Measurements from ENCODE around the gene GAN.

Gene GAN

DNA sequence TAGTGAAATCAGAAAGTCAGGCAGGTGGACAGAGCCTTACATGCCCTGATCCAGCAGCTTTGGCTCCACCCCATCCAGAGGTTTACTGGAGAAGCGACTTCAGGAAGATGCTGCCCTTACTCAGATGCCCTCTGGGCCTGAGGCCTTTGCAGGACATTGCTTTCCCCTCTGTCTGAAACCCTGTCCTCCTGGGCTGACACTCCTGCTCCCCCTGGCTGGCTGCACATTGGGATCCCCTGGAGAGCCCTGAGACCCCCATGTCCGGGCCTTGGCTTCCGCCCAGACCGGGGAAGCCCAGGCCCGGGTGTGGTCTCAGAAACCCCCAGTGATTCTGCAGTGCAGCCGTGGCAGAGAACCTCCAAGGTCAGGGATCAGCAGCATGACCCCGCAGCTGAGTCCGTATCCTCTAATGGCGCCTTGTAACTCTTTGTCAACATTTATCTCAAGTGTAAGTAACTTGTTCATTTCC, 39.7 kb upstream of the GAN start:
- H3K4me3 ChIP-seq (ENCODE audit: low read depth, low read length): no peak overlapping the region
- TF ChIP-seq, protein P1, sequence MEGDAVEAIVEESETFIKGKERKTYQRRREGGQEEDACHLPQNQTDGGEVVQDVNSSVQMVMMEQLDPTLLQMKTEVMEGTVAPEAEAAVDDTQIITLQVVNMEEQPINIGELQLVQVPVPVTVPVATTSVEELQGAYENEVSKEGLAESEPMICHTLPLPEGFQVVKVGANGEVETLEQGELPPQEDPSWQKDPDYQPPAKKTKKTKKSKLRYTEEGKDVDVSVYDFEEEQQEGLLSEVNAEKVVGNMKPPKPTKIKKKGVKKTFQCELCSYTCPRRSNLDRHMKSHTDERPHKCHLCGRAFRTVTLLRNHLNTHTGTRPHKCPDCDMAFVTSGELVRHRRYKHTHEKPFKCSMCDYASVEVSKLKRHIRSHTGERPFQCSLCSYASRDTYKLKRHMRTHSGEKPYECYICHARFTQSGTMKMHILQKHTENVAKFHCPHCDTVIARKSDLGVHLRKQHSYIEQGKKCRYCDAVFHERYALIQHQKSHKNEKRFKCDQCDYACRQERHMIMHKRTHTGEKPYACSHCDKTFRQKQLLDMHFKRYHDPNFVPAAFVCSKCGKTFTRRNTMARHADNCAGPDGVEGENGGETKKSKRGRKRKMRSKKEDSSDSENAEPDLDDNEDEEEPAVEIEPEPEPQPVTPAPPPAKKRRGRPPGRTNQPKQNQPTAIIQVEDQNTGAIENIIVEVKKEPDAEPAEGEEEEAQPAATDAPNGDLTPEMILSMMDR (IDR thresholded peaks at IDR 0.05; ENCODE audit: borderline replicate concordance, insufficient read depth, low read depth, low read length): no peak

DNA sequence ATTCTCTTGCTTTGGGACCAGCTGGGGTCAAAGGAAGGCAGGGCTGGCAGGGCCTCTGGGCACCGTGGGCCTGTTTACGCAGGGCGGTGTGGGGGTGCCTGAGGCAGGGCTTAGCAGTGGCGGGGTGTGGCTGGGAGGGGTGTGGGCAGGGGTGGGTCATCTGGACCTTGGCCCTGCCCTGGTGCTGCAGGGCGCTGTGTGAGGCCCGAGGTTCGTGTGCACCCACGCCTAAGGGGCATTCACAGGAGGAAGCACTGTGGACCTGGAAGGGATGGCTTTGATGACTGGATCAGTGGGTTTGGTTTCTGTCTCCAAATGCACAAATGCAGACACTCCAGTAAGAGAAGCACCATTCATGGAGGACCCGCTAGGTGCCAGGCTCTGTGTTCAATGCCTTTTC, 39.0 kb upstream of the GAN start:
- TF ChIP-seq, protein P1 (IDR thresholded peaks at IDR 0.05; ENCODE audit: borderline replicate concordance, insufficient read depth, low read depth, low read length): no peak
- no peak overlapping the region for H3K4me3 ChIP-seq (ENCODE audit: low read depth, low read length)

DNA sequence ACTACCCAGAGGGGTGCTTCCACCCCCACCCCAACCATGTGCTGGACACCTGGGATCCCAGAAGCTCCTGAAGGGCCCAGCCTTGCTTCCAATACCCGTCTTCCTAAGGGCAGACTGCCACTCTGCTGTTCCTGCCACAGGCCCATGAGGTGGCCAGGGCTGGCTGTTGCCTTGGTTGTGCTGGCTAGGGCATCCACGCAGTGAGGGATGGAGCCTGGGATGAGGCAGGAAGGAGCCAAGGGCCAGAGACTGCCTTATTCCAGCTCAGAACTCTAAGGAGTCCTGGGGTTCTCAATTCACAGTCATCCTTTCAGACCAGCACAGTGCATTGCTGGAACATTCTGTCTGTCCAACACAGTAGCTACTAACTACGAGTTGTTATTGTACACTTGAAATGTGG, 38.4 kb upstream of the GAN start:
- TF ChIP-seq, protein P1 (IDR thresholded peaks at IDR 0.05; ENCODE audit: borderline replicate concordance, insufficient read depth, low read depth, low read length): no peak
- H3K4me3 ChIP-seq (ENCODE audit: low read depth, low read length): no peak overlapping the region

DNA sequence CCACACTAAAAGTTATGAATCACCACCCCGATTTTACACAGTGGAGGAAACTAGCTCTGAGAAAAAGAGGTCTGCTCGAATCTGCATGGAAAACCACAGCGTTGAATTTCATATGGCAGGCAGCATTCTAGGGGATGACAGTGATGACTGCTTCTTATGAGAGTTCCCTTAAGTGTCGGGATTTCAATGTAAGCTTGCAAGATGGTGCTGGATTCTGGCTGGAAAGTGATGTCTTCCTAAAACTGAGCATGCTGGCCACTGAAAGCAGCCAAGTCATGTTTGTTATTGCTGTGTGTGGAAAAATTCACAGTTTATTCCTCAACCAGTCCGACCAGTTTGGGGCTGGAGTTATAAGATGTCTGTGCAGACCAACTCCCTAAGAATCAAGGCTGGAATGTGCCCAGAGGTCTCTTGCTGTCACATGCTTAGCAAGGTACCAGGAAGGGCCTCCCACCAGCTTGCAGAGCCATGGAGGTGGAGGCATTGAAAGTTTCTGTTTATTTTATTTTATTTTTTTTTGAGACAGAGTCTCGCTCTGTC, 37.2 kb upstream of the GAN start:
- TF ChIP-seq, protein P1 (IDR thresholded peaks at IDR 0.05; ENCODE audit: borderline replicate concordance, insufficient read depth, low read depth, low read length): no peak
- H3K4me3 ChIP-seq (ENCODE audit: low read depth, low read length): no peak overlapping the region

DNA sequence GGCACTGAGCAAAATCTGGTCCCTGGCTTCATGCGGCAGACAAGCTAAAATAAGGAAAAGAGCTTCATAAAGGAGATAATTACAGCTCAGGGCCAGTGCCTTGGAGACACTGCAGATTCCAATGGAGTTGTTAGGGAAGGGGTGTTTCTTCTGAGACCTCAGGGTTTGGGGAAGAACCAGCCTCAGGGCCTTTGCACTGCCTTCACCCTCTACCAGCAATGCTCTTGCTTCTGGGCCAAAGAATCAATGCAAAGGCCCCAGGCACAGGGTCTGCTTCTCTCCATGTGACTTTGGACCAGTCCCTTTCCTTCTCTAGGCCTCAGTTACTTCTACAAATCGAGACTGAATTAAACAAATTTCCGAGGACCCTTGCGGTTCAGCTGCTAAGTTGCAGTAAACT, 36.2 kb upstream of the GAN start:
- H3K4me3 ChIP-seq (ENCODE audit: low read depth, low read length): no peak overlapping the region
- TF ChIP-seq, protein P1 (IDR thresholded peaks at IDR 0.05; ENCODE audit: borderline replicate concordance, insufficient read depth, low read depth, low read length): no peak

DNA sequence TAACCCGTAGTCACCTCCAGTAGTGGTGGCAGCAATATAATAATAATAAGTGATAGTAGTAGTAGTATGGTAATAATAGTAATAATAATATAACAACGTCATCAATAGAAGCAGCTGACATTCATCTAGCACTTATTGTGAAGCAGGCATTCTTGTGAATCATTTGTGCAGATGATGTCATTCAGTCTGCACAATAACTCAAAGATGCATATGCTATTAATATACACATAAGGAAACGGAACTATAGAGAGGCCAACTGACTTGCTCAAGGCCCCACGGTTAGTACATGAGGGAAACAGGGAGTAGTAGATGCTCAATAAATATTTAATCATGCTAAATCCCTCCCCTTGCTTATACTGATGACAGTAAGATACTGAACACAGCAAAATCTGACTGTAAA, 35.4 kb upstream of the GAN start:
- no peak overlapping the region for H3K4me3 ChIP-seq (ENCODE audit: low read depth, low read length)
- TF ChIP-seq, protein P1 (IDR thresholded peaks at IDR 0.05; ENCODE audit: borderline replicate concordance, insufficient read depth, low read depth, low read length): no peak

DNA sequence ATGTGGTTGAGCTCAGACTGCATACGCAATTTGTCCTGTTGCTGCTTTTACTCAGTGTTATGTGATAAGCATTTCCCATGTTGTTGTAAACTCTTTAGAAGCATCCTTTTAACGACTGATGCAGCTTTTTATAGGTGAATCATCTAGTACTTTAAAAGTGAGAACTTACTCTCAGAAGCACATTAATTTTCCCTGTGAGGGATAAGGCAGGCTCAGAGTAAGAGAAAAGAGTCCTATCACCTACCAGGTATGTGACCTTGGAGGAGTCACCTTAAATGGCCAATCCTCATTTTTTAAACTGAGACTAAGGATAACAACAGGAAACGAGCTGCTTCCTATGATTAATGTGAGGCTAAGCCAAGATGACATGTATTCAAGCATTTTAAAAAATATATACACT, 34.4 kb upstream of the GAN start:
- no peak overlapping the region for H3K4me3 ChIP-seq (ENCODE audit: low read depth, low read length)

More for the DNA sequence above, 34.4 kb upstream of the GAN start:
- TF ChIP-seq, protein P1 (IDR thresholded peaks at IDR 0.05; ENCODE audit: borderline replicate concordance, insufficient read depth, low read depth, low read length): no peak
